OCI-LY7 (cell line): ENCODE measurements around the gene PRR3. TPM values are rescaled to one million over a fixed set of nuclear protein-coding genes. Genes with fewer than 3 reads are reported as not detected.
A peak's percentile ranks its signal among the peaks of the same experiment; 100 is the strongest.

Source experiments
- BruUV-seq: library from RNA; stranded (reverse); fragments of 400-500 nt; replicated peaks from 2 replicates; lab custom pipeline; 2021; lab: Mats Ljungman, UMichigan
- CTCF ChIA-PET: fragments of 300-600 bp; sonication (Branson Sonifier 250); formaldehyde crosslinking; loops from one replicate; lab custom pipeline; 2022; ENCODE audit warnings: antibody characterized with exemption; ENCODE audit not compliant: unreplicated experiment; lab: Charles Lee
- POLR2A ChIA-PET: fragments of 300-600 bp; sonication (Branson Sonifier 250); formaldehyde crosslinking; loops from one replicate; lab custom pipeline; 2022; ENCODE audit warnings: antibody characterized with exemption; lab: Charles Lee
- DNase-seq: peaks from one replicate; pipeline ENCODE4 v3.0.0-alpha.2; 2015; ENCODE audit warnings: low spot score
- H2AFZ ChIP-seq: fragments of 200-600 bp; sonication (generic), shearing (Covaris generic); 2 replicates; pipeline ENCODE4 v1.6.1; 2014; ENCODE audit warnings: mild to moderate bottlenecking, antibody characterized with exemption, low read length, moderate library complexity
- H3K27ac ChIP-seq: fragments of 200-600 bp; sonication (generic); 2 replicates; pipeline ENCODE4 v1.5.1; 2014; ENCODE audit warnings: mixed run types, low read depth, mild to moderate bottlenecking, moderate library complexity, low read length, inconsistent platforms; ENCODE audit not compliant: poor library complexity, severe bottlenecking
- H3K36me3 ChIP-seq: fragments of 200-600 bp; sonication (generic); 2 replicates; pipeline ENCODE4 v1.6.1; 2014; ENCODE audit warnings: mild to moderate bottlenecking, antibody characterized with exemption, low read length, moderate library complexity, mixed read lengths; ENCODE audit not compliant: insufficient read depth
- H3K4me1 ChIP-seq: fragments of 200-600 bp; sonication (generic); 2 replicates; pipeline ENCODE4 v1.5.1; 2014; ENCODE audit warnings: mild to moderate bottlenecking, low read length; ENCODE audit not compliant: insufficient read depth, poor library complexity, severe bottlenecking
- H3K4me2 ChIP-seq: fragments of 200-600 bp; sonication (generic); 2 replicates; pipeline ENCODE4 v1.6.1; 2014; ENCODE audit warnings: mild to moderate bottlenecking, low read length
- H3K4me3 ChIP-seq: fragments of 200-600 bp; sonication (generic); 2 replicates; pipeline ENCODE4 v1.5.1; 2014; ENCODE audit warnings: mild to moderate bottlenecking, low read depth, low read length; ENCODE audit not compliant: poor library complexity, severe bottlenecking
- H3K79me2 ChIP-seq: fragments of 200-600 bp; sonication (generic); 2 replicates; pipeline ENCODE4 v1.6.1; 2016; ENCODE audit warnings: low read depth, mild to moderate bottlenecking, low read length, moderate library complexity, mixed read lengths; ENCODE audit not compliant: insufficient read depth
- H3K9me2 ChIP-seq: fragments of 200-600 bp; sonication (generic); 2 replicates; pipeline ENCODE4 v1.6.1; 2016; ENCODE audit warnings: mild to moderate bottlenecking, low read length, mixed read lengths; ENCODE audit not compliant: insufficient read depth
- H3K9me3 ChIP-seq: fragments of 200-600 bp; sonication (generic); 2 replicates; pipeline ENCODE4 v1.6.1; 2014; ENCODE audit warnings: mild to moderate bottlenecking, mixed run types, low read length, mixed read lengths
- H4K20me1 ChIP-seq: fragments of 200-600 bp; sonication (generic); 2 replicates; pipeline ENCODE4 v1.6.1; 2014; ENCODE audit warnings: mild to moderate bottlenecking, antibody characterized with exemption, low read length, moderate library complexity, mixed read lengths; ENCODE audit not compliant: insufficient read depth
- CTCF ChIP-seq: fragments of 200-600 bp; sonication (generic); conservative IDR thresholded peaks from 2 replicates; pipeline ENCODE4 v1.5.1; 2014; ENCODE audit warnings: mild to moderate bottlenecking, antibody characterized with exemption, low read length, moderate library complexity, mixed read lengths
- EZH2phosphoT487 ChIP-seq: fragments of 200-600 bp; sonication (generic); IDR thresholded peaks from 2 replicates; pipeline ENCODE4 v1.6.1; 2018; ENCODE audit warnings: low read depth, borderline replicate concordance, mild to moderate bottlenecking, mixed run types, antibody characterized with exemption, low read length, moderate library complexity, mixed read lengths
- intact Hi-C: fragments of 100-400 bp; cut with micrococcal nuclease; formaldehyde crosslinking; loops from one replicate; pipeline ENCODE4 v1.10.0; 2022; ENCODE audit not compliant: unreplicated experiment
- total RNA-seq, 2 experiments: library from RNA; depleted of rRNA in 1 of 2; stranded (reverse); fragments of >200 nt in 1 of 2; shearing (Covaris generic) in 1 of 2; gene quantifications; 2 replicates each; pipeline ENCODE4 v1.2.3, GENCODE V29; 2014 to 2022

Gene PRR3
- total RNA-seq, 2 experiments from 2014 or later = 25.2 to 34.9 TPM

- BruUV-seq = TSS peak; percentile 71
- peak; percentile 77 for DNase-seq
- peaks cover 61% of the 10 kb centered on the region for H3K36me3 ChIP-seq
- H3K4me3 ChIP-seq = peak overlapping the region; percentile 84
- peaks cover 37% of the 10 kb centered on the region for H3K79me2 ChIP-seq
- H3K4me2 ChIP-seq = peak overlapping the region; percentile 81
- peak overlapping the region; percentile 57; the same call in 1 of the 2 replicates for H2AFZ ChIP-seq
- no peak for TF ChIP-seq CTCF
- TF ChIP-seq EZH2phosphoT487 = no peak
- CTCF ChIA-PET = interaction anchor here (0.6 kb wide), 1 partner anchor 121 kb away, joined by 3 read pairs; no protein-coding TSS in a partner anchor
- H3K4me1 ChIP-seq = peaks cover 18% of the 10 kb centered on the region
- H3K9me2 ChIP-seq = no peaks in the 10 kb centered on the region
- H3K9me3 ChIP-seq = no peaks in the 10 kb centered on the region
- H4K20me1 ChIP-seq = peaks cover 12% of the 10 kb centered on the region
- POLR2A ChIA-PET = interaction anchor here (0.6 to 1.3 kb wide), 4 partner anchors 8 to 39 kb away, joined by 3 to 11 read pairs (median 3); partner anchors contain the start of gene ABCF1
- intact Hi-C loops = loop anchor here (2.0 to 5.0 kb wide), 5 partner anchors 13 to 350 kb away; partner anchors contain the start of genes ABCF1, FLOT1, GTF2H4 and IER3
- H3K27ac ChIP-seq = peak overlapping the region; percentile 89
These were observed 537 bp downstream of the PRR3 start for GRCh38 chr6:30557683-30557981.

- peaks cover 57% of the 10 kb centered on the region for H3K36me3 ChIP-seq
- H3K4me1 ChIP-seq = peaks cover 10% of the 10 kb centered on the region
- no peak overlapping the region for H3K4me3 ChIP-seq
- intact Hi-C loops = no loop called here
- peaks cover 12% of the 10 kb centered on the region for H4K20me1 ChIP-seq
- no peak overlapping the region for H3K27ac ChIP-seq
- no peak for DNase-seq
- POLR2A ChIA-PET = no interaction called here
- H3K9me2 ChIP-seq = no peaks in the 10 kb centered on the region
- TF ChIP-seq EZH2phosphoT487 (no peak), CTCF (no peak)
- H3K79me2 ChIP-seq = peaks cover 28% of the 10 kb centered on the region
- H2AFZ ChIP-seq = no peak overlapping the region
- H3K4me2 ChIP-seq = no peak overlapping the region
- no TSS peak for BruUV-seq
- H3K9me3 ChIP-seq = no peaks in the 10 kb centered on the region
- CTCF ChIA-PET = no interaction called here
These were observed 3.8 kb downstream of the PRR3 start for GRCh38 chr6:30560930-30561329.
